K562 (cell line): ENCODE measurements around the gene PSMB2. TPM values are rescaled to one million over a fixed set of nuclear protein-coding genes. Genes with fewer than 3 reads are reported as not detected.

Experiments
- BACH1 ChIP-seq: fragments of 200-800 bp; sonication (Bioruptor generic); IDR thresholded peaks from 2 replicates; pipeline ENCODE4 v1.6.1; 2016; ENCODE audit warnings: missing genetic modification characterization, missing compliant biosample characterization
- BHLHE40 ChIP-seq: IDR thresholded peaks from 2 replicates; pipeline ENCODE4 v1.6.1; 2011; ENCODE audit warnings: low read length, improper control_type of control experiment
- BRD4 ChIP-seq: fragments of 200-600 bp; sonication (generic); IDR thresholded peaks from 2 replicates; pipeline ENCODE4 v1.6.1; 2017; ENCODE audit warnings: inconsistent platforms
- CEBPG ChIP-seq, 3 experiments: fragments of 200-800 bp in 1 of 3; sonication (Bioruptor generic) in 1 of 3; sonication (generic) in 1 of 3; formaldehyde crosslinking in 1 of 3; IDR thresholded peaks in 2 of 3; conservative IDR thresholded peaks in 1 of 3; 2 replicates each; pipeline versions ENCODE4 v1.6.1 to v1.8.0; 2016 to 2022; ENCODE audit warnings: missing compliant biosample characterization in 2 of 3, missing genetic modification characterization in 2 of 3, mild to moderate bottlenecking in 1 of 3, missing genetic modification reagents in 1 of 3
- GTF2E2 ChIP-seq: fragments of 200-800 bp; sonication (Bioruptor generic); IDR thresholded peaks from 2 replicates; pipeline ENCODE4 v1.6.1; 2016; ENCODE audit warnings: missing genetic modification characterization, missing compliant biosample characterization
- MAFK ChIP-seq: IDR thresholded peaks from 2 replicates; pipeline ENCODE4 v1.6.1; 2011; ENCODE audit warnings: low read length, improper control_type of control experiment
- MYBL2 ChIP-seq, 2 experiments: fragments of 450-650 bp in 1 of 2; sonication (generic) in 1 of 2; formaldehyde crosslinking in 1 of 2; IDR thresholded peaks; 2 replicates each; pipeline versions ENCODE4 v1.6.1 to v1.8.1; 2017 to 2022; ENCODE audit warnings: borderline replicate concordance in 1 of 2, inconsistent platforms in 1 of 2, low read depth in 1 of 2, mild to moderate bottlenecking in 1 of 2, missing genetic modification reagents in 1 of 2, moderate library complexity in 1 of 2
- NCOA6 ChIP-seq: fragments of 450-650 bp; IDR thresholded peaks from 2 replicates; pipeline ENCODE4 v1.6.1; 2017; ENCODE audit warnings: mild to moderate bottlenecking
- NFE2 ChIP-seq: IDR thresholded peaks from 2 replicates; pipeline ENCODE4 v1.6.1; 2014; ENCODE audit warnings: antibody characterized with exemption, low read depth
- PHF21A ChIP-seq: fragments of 450-650 bp; IDR thresholded peaks from 2 replicates; pipeline ENCODE4 v1.6.1; 2017; ENCODE audit warnings: low read depth, borderline replicate concordance
- RBBP5 ChIP-seq: fragments of 200-600 bp; sonication (generic); IDR thresholded peaks from 2 replicates; pipeline ENCODE4 v1.6.1; 2012; ENCODE audit warnings: borderline replicate concordance, mild to moderate bottlenecking, low read length, control low read depth, inconsistent platforms; ENCODE audit not compliant: insufficient read depth, poor library complexity, severe bottlenecking
- TAF1 ChIP-seq: IDR thresholded peaks from 2 replicates; pipeline ENCODE4 v1.6.1; 2011; ENCODE audit warnings: mild to moderate bottlenecking, low read length, moderate library complexity; ENCODE audit not compliant: insufficient read depth, control insufficient read depth, severe bottlenecking; ENCODE audit errors: extremely low read depth
- TEAD1 ChIP-seq, 2 experiments: fragments of 450-650 bp in 1 of 2; sonication (generic) in 1 of 2; formaldehyde crosslinking; IDR thresholded peaks; 2 replicates each; pipeline versions ENCODE4 v1.4.0 to v1.8.0; 2020 to 2022; ENCODE audit warnings: mild to moderate bottlenecking in 2 of 2, missing genetic modification reagents in 1 of 2
- ZNF184 ChIP-seq: sonication (generic); formaldehyde crosslinking; IDR thresholded peaks from 2 replicates; pipeline ENCODE4 v1.5.0; 2020; ENCODE audit warnings: missing genetic modification reagents
- ZNF589 ChIP-seq: fragments of 200-800 bp; sonication (Bioruptor generic); IDR thresholded peaks from 2 replicates; pipeline ENCODE4 v1.6.1; 2016; ENCODE audit warnings: low read depth, missing genetic modification characterization, missing compliant biosample characterization
- ZNF668 ChIP-seq: fragments of 250-450 bp; sonication (Bioruptor Pico); IDR thresholded peaks from 2 replicates; pipeline ENCODE4 v1.8.0; 2022; ENCODE audit warnings: mild to moderate bottlenecking, inconsistent platforms
- ZNF766 ChIP-seq: fragments of 200-800 bp; sonication (Bioruptor generic); conservative IDR thresholded peaks from 2 replicates; pipeline ENCODE4 v1.6.1; 2016; ENCODE audit warnings: missing genetic modification characterization, missing compliant biosample characterization
- ZNF77 ChIP-seq: fragments of 250-450 bp; sonication (Bioruptor Pico); IDR thresholded peaks from 2 replicates; pipeline ENCODE4 v1.5.0; 2020
- ZNF830 ChIP-seq: fragments of 250-450 bp; sonication (Bioruptor Pico); IDR thresholded peaks from 2 replicates; pipeline ENCODE4 v1.5.0; 2021; ENCODE audit warnings: mild to moderate bottlenecking
- polyA plus RNA-seq, 8 experiments: library from polyadenylated mRNA; depleted of rRNA in 4 of 8; stranded (reverse) in 5 of 8; unstranded in 3 of 8; fragments of >200 nt; fragmentation: Nextera tagmentation in 2 of 8; fragmentation: Illumina TruSeq in 1 of 8; extraction: Ambion mirVana in 2 of 8; extraction: Trizol in 1 of 8; gene quantifications; 2 replicates each; pipeline versions ENCODE4 v1.2.1 to v1.2.3, GENCODE V29; 2011 to 2014; ENCODE audit warnings: inconsistent platforms in 1 of 8, missing spikeins in 1 of 8
- total RNA-seq, 7 experiments: library from RNA; depleted of rRNA in 6 of 7; stranded (reverse); fragments of >200 nt in 6 of 7; fragmentation: Illumina TruSeq in 2 of 7; extraction: Trizol in 2 of 7; gene quantifications; 2 replicates each; pipeline versions ENCODE4 v1.2.1 to v1.2.3, GENCODE V29; 2011 to 2021; ENCODE audit warnings: low replicate concordance in 1 of 7
- TF ChIP-seq, protein P1 (sequence below): fragments of 450-650 bp; IDR thresholded peaks from 2 replicates; pipeline ENCODE4 v1.6.1; 2016; ENCODE audit warnings: low read depth, mild to moderate bottlenecking, moderate library complexity
- TF ChIP-seq, protein P2 (sequence below): sonication (generic); formaldehyde crosslinking; IDR thresholded peaks from 2 replicates; pipeline ENCODE4 v1.4.0; 2020; ENCODE audit warnings: mild to moderate bottlenecking, missing genetic modification reagents
- TF ChIP-seq, protein P3 (sequence below): fragments of 250-450 bp; sonication (Bioruptor Pico); IDR thresholded peaks from 2 replicates; pipeline ENCODE4 v1.9.0; 2021; ENCODE audit warnings: mild to moderate bottlenecking

PSMB2 gene
- total and polyA plus RNA-seq, 9 of the 15 experiments (the other 6 are each of a cell fraction or from before 2014, with no cell fraction given), result 71.7 to 543 (median 165) TPM

DNA sequence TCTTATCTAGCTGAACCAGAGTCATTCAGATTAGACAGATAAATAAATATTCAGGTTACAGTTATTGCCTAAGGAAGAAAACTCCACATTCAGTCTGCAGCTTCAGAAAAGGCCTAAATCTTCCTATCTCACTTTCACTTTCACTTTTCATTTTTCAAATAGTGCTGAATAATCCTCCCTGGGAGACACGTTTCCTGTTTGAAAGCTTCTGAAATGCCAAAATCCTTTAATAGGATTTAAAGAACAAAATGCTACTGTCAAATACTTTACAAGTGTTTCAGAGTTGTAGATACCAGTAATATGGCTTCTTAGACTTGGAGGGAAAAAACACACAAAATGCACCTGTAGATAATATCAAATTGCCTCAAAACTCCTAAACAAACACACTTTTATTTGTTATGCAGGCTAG, 3.9 kb downstream of the PSMB2 start (continued):
- TF ChIP-seq, protein P1, sequence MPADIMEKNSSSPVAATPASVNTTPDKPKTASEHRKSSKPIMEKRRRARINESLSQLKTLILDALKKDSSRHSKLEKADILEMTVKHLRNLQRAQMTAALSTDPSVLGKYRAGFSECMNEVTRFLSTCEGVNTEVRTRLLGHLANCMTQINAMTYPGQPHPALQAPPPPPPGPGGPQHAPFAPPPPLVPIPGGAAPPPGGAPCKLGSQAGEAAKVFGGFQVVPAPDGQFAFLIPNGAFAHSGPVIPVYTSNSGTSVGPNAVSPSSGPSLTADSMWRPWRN, result no peak
- TF ChIP-seq PHF21A (no peak), BACH1 (tag) (peak; percentile 89), MAFK (peak; percentile 79), CEBPG (CRISPR knock-in tag; IDR thresholded peaks at IDR 0.05) (no peak), CEBPG (tag; conservative IDR thresholded peaks at IDR 0.05 in 1 of 2, IDR thresholded peaks at IDR 0.05 in 1 of 2) (no peak), ZNF184 (CRISPR knock-in tag) (no peak), NCOA6 (no peak), RBBP5 (no peak), BRD4 (no peak), ZNF830 (CRISPR knock-in tag) (no peak), NFE2 (peak; percentile 90), ZNF589 (CRISPR knock-in tag) (no peak), ZNF766 (0 out of 2 replicates have a peak, but pooled peaks have one; percentile 46), ZNF77 (CRISPR knock-in tag) (no peak), BHLHE40 (peak; percentile 46), MYBL2 (IDR thresholded peaks at IDR 0.05; ENCODE audit: low read depth) (peak; percentile 83), MYBL2 (CRISPR knock-in tag; IDR thresholded peaks at IDR 0.05; ENCODE audit: borderline replicate concordance) (no peak), TEAD1 (CRISPR knock-in tag; IDR thresholded peaks at IDR 0.05) (no peak), ZNF668 (CRISPR knock-in tag) (peak; percentile 66; the same call in 1 of the 2 replicates), GTF2E2 (tag) (no peak), TAF1 (no peak)
- TF ChIP-seq, protein P2, sequence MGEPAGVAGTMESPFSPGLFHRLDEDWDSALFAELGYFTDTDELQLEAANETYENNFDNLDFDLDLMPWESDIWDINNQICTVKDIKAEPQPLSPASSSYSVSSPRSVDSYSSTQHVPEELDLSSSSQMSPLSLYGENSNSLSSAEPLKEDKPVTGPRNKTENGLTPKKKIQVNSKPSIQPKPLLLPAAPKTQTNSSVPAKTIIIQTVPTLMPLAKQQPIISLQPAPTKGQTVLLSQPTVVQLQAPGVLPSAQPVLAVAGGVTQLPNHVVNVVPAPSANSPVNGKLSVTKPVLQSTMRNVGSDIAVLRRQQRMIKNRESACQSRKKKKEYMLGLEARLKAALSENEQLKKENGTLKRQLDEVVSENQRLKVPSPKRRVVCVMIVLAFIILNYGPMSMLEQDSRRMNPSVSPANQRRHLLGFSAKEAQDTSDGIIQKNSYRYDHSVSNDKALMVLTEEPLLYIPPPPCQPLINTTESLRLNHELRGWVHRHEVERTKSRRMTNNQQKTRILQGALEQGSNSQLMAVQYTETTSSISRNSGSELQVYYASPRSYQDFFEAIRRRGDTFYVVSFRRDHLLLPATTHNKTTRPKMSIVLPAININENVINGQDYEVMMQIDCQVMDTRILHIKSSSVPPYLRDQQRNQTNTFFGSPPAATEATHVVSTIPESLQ (CRISPR knock-in tag), result no peak
- TF ChIP-seq, protein P3, sequence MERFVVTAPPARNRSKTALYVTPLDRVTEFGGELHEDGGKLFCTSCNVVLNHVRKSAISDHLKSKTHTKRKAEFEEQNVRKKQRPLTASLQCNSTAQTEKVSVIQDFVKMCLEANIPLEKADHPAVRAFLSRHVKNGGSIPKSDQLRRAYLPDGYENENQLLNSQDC (CRISPR knock-in tag), result no peak
